HUES64 (cell line): ENCODE results near the gene SERPINA12.

Experiments
- H3K27ac ChIP-seq: 2 replicates; pipeline ENCODE4 v1.7.0; 2013; ENCODE audit warnings: low read depth, low read length, inconsistent platforms
- H3K27me3 ChIP-seq: 2 replicates; pipeline ENCODE4 v1.6.1; 2013; ENCODE audit warnings: mild to moderate bottlenecking, low read length; ENCODE audit not compliant: insufficient read depth
- H3K36me3 ChIP-seq: 2 replicates; pipeline ENCODE4 v1.6.1; 2013; ENCODE audit warnings: mild to moderate bottlenecking, low read length; ENCODE audit not compliant: insufficient read depth
- H3K4me1 ChIP-seq: 2 replicates; pipeline ENCODE4 v1.6.1; 2013; ENCODE audit warnings: mild to moderate bottlenecking, low read length, moderate library complexity; ENCODE audit not compliant: insufficient read depth
- H3K4me3 ChIP-seq: 2 replicates; pipeline ENCODE4 v1.5.1; 2013; ENCODE audit warnings: mild to moderate bottlenecking, low read length, moderate library complexity
- H3K9ac ChIP-seq: 2 replicates; pipeline ENCODE4 v1.6.1; 2013; ENCODE audit warnings: mild to moderate bottlenecking, low read depth, low read length
- H3K9me3 ChIP-seq: 2 replicates; pipeline ENCODE4 v1.6.1; 2013; ENCODE audit warnings: low read depth, low read length; ENCODE audit not compliant: insufficient read depth
- WGBS: fragments of 150-250, 120-280 bp; methylation state at CpG from one replicate; pipeline ENCODE4 v1.1.7; 2013; ENCODE audit warnings: missing lambda C conversion rate; 5-methylcytosine and 5-hydroxymethylcytosine counted together

SERPINA12 gene

GRCh38 chr14:94532447-94532846 lies 23.2 kb upstream of the SERPINA12 start:
- WGBS = 87% methylated on average over 2 of the region's 2 CpGs
- no peak overlapping the region for H3K9ac ChIP-seq
- no peaks in the 10 kb centered on the region for H3K4me1 ChIP-seq
- peaks cover 3% of the 10 kb centered on the region; the same call in 1 of the 2 replicates for H3K9me3 ChIP-seq
- no peak overlapping the region for H3K27ac ChIP-seq
- H3K36me3 ChIP-seq = no peaks in the 10 kb centered on the region
- no peaks in the 10 kb centered on the region for H3K27me3 ChIP-seq
- H3K4me3 ChIP-seq = no peak overlapping the region

GRCh38 chr14:94531187-94531586 lies 21.9 kb upstream of the SERPINA12 start:
- Histone ChIP-seq H3K4me1 (no peaks in the 10 kb centered on the region), H3K4me3 (no peak overlapping the region), H3K27ac (no peak overlapping the region), H3K9me3 (peaks cover 3% of the 10 kb centered on the region; the same call in 1 of the 2 replicates), H3K9ac (no peak overlapping the region), H3K27me3 (no peaks in the 10 kb centered on the region), H3K36me3 (no peaks in the 10 kb centered on the region)

- Histone ChIP-seq H3K4me3 (no peak overlapping the region), H3K27ac (no peak overlapping the region), H3K36me3 (no peaks in the 10 kb centered on the region), H3K27me3 (no peaks in the 10 kb centered on the region), H3K9me3 (no peaks in the 10 kb centered on the region), H3K4me1 (no peaks in the 10 kb centered on the region), H3K9ac (no peak overlapping the region)
- 87% methylated on average over 3 of the region's 3 CpGs for WGBS
Observed at GRCh38 chr14:94524093-94524492, 14.8 kb upstream of the SERPINA12 start.

- Histone ChIP-seq H3K9me3 (no peaks in the 10 kb centered on the region), H3K4me3 (no peak overlapping the region), H3K36me3 (no peaks in the 10 kb centered on the region), H3K27me3 (no peaks in the 10 kb centered on the region), H3K27ac (no peak overlapping the region), H3K9ac (no peak overlapping the region), H3K4me1 (peaks cover 4% of the 10 kb centered on the region; the same call in 1 of the 2 replicates)
- 93% methylated on average over 8 of the region's 8 CpGs for WGBS
Observed at GRCh38 chr14:94523265-94523664, 14.0 kb upstream of the SERPINA12 start.

- Histone ChIP-seq H3K27ac (no peak overlapping the region), H3K4me3 (no peak overlapping the region), H3K9me3 (no peaks in the 10 kb centered on the region), H3K27me3 (no peaks in the 10 kb centered on the region), H3K36me3 (no peaks in the 10 kb centered on the region), H3K9ac (no peak overlapping the region), H3K4me1 (peaks cover 12% of the 10 kb centered on the region; the same call in 1 of the 2 replicates)
- WGBS = 95% methylated on average over 7 of the region's 7 CpGs
Observed at GRCh38 chr14:94522115-94522724, 13.0 kb upstream of the SERPINA12 start.

- no peak overlapping the region for H3K27ac ChIP-seq
- 66% methylated on average over 5 of the region's 5 CpGs for WGBS
- no peak overlapping the region for H3K4me3 ChIP-seq
- no peaks in the 10 kb centered on the region for H3K27me3 ChIP-seq
- H3K9me3 ChIP-seq = no peaks in the 10 kb centered on the region
- no peaks in the 10 kb centered on the region for H3K36me3 ChIP-seq
- H3K4me1 ChIP-seq = peaks cover 12% of the 10 kb centered on the region; the same call in 1 of the 2 replicates
- H3K9ac ChIP-seq = no peak overlapping the region
Observed at GRCh38 chr14:94521375-94522114, 12.3 kb upstream of the SERPINA12 start.

- Histone ChIP-seq H3K36me3 (no peaks in the 10 kb centered on the region), H3K4me3 (no peak overlapping the region), H3K9ac (no peak overlapping the region), H3K9me3 (no peaks in the 10 kb centered on the region), H3K27ac (peak overlapping the region; percentile 32; the same call in 1 of the 2 replicates), H3K27me3 (no peaks in the 10 kb centered on the region), H3K4me1 (peaks cover 12% of the 10 kb centered on the region; the same call in 1 of the 2 replicates)
- WGBS = 64% methylated on average over 7 of the region's 7 CpGs
Observed at GRCh38 chr14:94517641-94518257, 8.5 kb upstream of the SERPINA12 start.

GRCh38 chr14:94517248-94517640 lies 8.0 kb upstream of the SERPINA12 start:
- H3K4me3 ChIP-seq = no peak overlapping the region
- peak overlapping the region; percentile 32; the same call in 1 of the 2 replicates for H3K27ac ChIP-seq
- peaks cover 12% of the 10 kb centered on the region; the same call in 1 of the 2 replicates for H3K4me1 ChIP-seq
- H3K27me3 ChIP-seq = no peaks in the 10 kb centered on the region
- no peaks in the 10 kb centered on the region for H3K9me3 ChIP-seq
- 56% methylated on average over 10 of the region's 10 CpGs for WGBS
- H3K9ac ChIP-seq = no peak overlapping the region
- no peaks in the 10 kb centered on the region for H3K36me3 ChIP-seq

GRCh38 chr14:94515856-94516255 lies 6.6 kb upstream of the SERPINA12 start:
- 93% methylated on average over 6 of the region's 6 CpGs for WGBS
- H3K27me3 ChIP-seq = no peaks in the 10 kb centered on the region
- H3K9me3 ChIP-seq = no peaks in the 10 kb centered on the region
- H3K9ac ChIP-seq = no peak overlapping the region
- no peak overlapping the region for H3K4me3 ChIP-seq
- H3K4me1 ChIP-seq = peaks cover 12% of the 10 kb centered on the region; the same call in 1 of the 2 replicates
- no peak overlapping the region for H3K27ac ChIP-seq
- H3K36me3 ChIP-seq = no peaks in the 10 kb centered on the region

- H3K4me1 ChIP-seq = peaks cover 12% of the 10 kb centered on the region; the same call in 1 of the 2 replicates
- no peaks in the 10 kb centered on the region for H3K36me3 ChIP-seq
- no peaks in the 10 kb centered on the region for H3K9me3 ChIP-seq
- 93% methylated on average over 9 of the region's 9 CpGs for WGBS
- H3K27ac ChIP-seq = no peak overlapping the region
- no peak overlapping the region for H3K9ac ChIP-seq
- no peak overlapping the region for H3K4me3 ChIP-seq
- H3K27me3 ChIP-seq = no peaks in the 10 kb centered on the region
Observed at GRCh38 chr14:94515426-94515825, 6.2 kb upstream of the SERPINA12 start.

- Histone ChIP-seq H3K4me1 (peaks cover 12% of the 10 kb centered on the region; the same call in 1 of the 2 replicates), H3K27ac (no peak overlapping the region), H3K9ac (no peak overlapping the region), H3K9me3 (no peaks in the 10 kb centered on the region), H3K4me3 (no peak overlapping the region), H3K27me3 (no peaks in the 10 kb centered on the region), H3K36me3 (no peaks in the 10 kb centered on the region)
- 90% methylated on average over 7 of the region's 7 CpGs for WGBS
Observed at GRCh38 chr14:94514351-94514750, 5.1 kb upstream of the SERPINA12 start.
